Glomerular visceral epithelial cell (primary cell): Measurements from ENCODE around the gene LMF2.
"Not testable (repeated sequence)": the region's sequence is repeated elsewhere in the genome, so short reads cannot be mapped to it uniquely, and the experiment has no call there.

Source experiments
- DNase-seq: peaks from one replicate; pipeline ENCODE4 v3.0.0-alpha.2; 2016; ENCODE audit errors: extremely low spot score

Gene LMF2

GRCh38 chr22:50507421-50507990, at the start of gene LMF2:
Gene LMF2 (minus strand): TSS chr22:50507702. CDS start chr22:50507675, 27 bp downstream.
- DNase-seq: no peak

GRCh38 chr22:50556703-50557102, 49.2 kb upstream of the LMF2 start:
- DNase-seq: no peak

- DNase-seq: no peak
These were observed 45.8 kb upstream of the LMF2 start for GRCh38 chr22:50553310-50553709.

GRCh38 chr22:50551160-50551752, 43.8 kb upstream of the LMF2 start:
- no peak for DNase-seq

- no peak for DNase-seq
These were observed 42.9 kb upstream of the LMF2 start for GRCh38 chr22:50550395-50550794.

- no peak for DNase-seq
These were observed 41.7 kb upstream of the LMF2 start for GRCh38 chr22:50548921-50549790.

- DNase-seq: no peak
These were observed 40.8 kb upstream of the LMF2 start for GRCh38 chr22:50548040-50548920.

GRCh38 chr22:50547263-50547985, 39.9 kb upstream of the LMF2 start:
- DNase-seq: no peak

GRCh38 chr22:50546326-50547262, 39.1 kb upstream of the LMF2 start:
- DNase-seq: no peak

- no peak for DNase-seq
These were observed 38.2 kb upstream of the LMF2 start, which contains the start of gene KLHDC7B for GRCh38 chr22:50545522-50546325. Gene KLHDC7B (plus strand): TSS chr22:50545899. CDS start chr22:50546244, 345 bp downstream.

- no peak for DNase-seq
These were observed 37.3 kb upstream of the LMF2 start for GRCh38 chr22:50544746-50545253.

GRCh38 chr22:50544078-50544745, 36.7 kb upstream of the LMF2 start:
- no peak for DNase-seq

- no peak for DNase-seq
These were observed 35.0 kb upstream of the LMF2 start for GRCh38 chr22:50542416-50542927.

GRCh38 chr22:50541667-50542026, 34.1 kb upstream of the LMF2 start:
- not testable (repeated sequence) for DNase-seq

GRCh38 chr22:50540381-50540780, 32.9 kb upstream of the LMF2 start:
- no peak for DNase-seq

- DNase-seq: no peak
These were observed 30.3 kb upstream of the LMF2 start for GRCh38 chr22:50537765-50538164.

- no peak for DNase-seq
These were observed 28.7 kb upstream of the LMF2 start for GRCh38 chr22:50536226-50536625.

- no peak for DNase-seq
These were observed 27.6 kb upstream of the LMF2 start for GRCh38 chr22:50535113-50535512.
